Forelimb muscle (tissue), 1 donor: ENCODE measurements around the gene GRAPL. TPM values are rescaled to one million over a fixed set of nuclear protein-coding genes. Genes with fewer than 3 reads are reported as not detected.
"Not testable (repeated sequence)": the region's sequence is repeated elsewhere in the genome, so short reads cannot be mapped to it uniquely, and the experiment has no call there.

Experiments used
- DNase-seq: peaks from one replicate; pipeline ENCODE4 v3.0.0-alpha.2; 2013; ENCODE audit warnings: low read depth
- polyA plus RNA-seq: library from polyadenylated mRNA; unstranded; fragments of 120-200 nt; gene quantifications from one replicate; pipeline ENCODE4 v1.2.1, GENCODE V29; 2013; ENCODE audit not compliant: insufficient read length

The GRAPL gene
- polyA plus RNA-seq, 1 donor: 3.1 TPM

DNA sequence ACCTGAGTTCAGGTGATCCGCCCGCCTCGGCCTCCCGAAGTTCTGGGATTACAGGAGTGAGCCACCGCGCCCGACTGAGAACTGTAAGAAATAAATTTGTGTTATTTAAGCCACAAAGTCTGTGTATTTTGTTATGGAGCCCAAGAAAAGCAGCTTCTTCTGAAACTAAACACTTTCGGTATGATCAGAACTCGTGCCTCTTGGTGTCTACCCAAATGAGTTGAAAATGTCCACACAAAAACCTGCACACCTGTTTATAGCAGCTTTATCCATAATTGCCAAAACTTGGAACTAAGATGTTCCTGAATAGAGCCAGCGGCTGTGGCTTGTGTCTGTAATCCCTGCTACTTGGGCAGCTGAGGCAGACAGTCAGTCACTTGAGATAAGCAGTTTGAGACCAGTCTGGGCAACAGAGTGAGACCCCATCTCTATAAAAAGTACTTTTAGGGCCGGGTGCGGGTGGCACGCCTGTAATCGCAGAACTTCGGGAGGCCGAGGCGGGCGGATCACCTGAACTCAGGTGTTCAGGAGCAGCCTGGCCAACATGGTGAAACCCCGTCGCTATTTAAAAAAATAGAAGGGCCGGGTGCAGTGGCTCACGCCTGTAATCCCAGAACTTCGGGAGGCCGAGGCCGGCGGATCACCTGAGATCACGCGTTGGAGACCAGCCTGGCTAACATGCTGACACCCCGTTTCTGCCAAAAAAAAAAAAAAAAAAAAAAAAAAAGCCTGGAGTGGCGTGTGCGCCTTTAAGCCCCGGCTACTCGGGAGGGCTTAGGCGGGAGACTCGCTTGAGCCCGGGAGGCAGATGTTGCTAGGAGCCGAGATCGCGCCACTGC lies 61.7 kb downstream of the GRAPL start:
- DNase-seq: not testable (repeated sequence)

- DNase-seq: not testable (repeated sequence)
Measured at GRCh38 chr17:19189781-19190405, 62.5 kb downstream of the GRAPL start.

DNA sequence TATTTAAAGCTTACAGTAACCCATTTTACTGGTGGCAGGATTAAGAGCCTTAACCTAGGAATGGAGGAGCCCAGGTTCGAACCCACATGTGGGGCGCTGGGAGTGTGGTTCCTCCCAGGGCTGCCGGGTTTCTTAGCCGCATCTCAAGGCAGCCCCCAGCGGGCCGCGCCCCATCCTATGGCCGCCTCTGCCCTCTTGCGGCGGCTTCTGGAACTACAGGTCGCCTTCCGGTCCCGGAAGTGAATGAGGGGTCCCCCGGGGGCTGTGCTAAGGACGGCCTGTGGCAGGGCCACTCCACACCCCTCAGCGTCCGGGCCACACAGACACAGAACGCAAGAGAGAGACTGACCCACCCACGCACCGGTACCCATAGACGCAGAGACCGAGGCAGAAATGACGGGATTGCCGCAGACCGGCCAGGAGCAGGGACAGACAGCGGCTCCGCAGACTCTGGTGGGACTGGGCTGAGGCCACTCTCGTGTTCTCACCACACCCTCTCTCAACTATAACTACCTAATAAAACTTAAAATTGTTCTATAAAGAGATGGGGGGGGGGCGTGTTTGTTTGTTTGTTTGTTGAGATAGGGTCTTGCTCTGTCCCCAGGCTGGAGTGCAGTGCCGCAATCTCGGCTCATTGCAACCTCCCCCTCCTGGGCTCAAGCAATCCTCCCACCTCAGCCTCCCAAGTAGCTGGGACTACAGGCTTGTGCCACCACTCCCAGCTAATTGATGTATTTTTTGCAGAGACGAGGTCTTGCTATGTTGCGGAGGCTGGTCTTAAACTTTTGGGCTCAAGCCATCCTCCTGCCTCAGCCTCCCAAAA lies 69.2 kb downstream of the GRAPL start:
- DNase-seq: not testable (repeated sequence)

- DNase-seq: not testable (repeated sequence)
Measured at GRCh38 chr17:19202448-19202847, 75.1 kb downstream of the GRAPL start.

- DNase-seq: not testable (repeated sequence)
Measured at GRCh38 chr17:19203429-19203828, 76.0 kb downstream of the GRAPL start.

Other genes starting within 250 kb of the GRAPL start
- 0.16 TPM for gene SLC5A10, start 175.4 kb upstream of the GRAPL start, polyA plus RNA-seq
- 0.18 TPM for gene FAM83G, start 122.8 kb upstream of the GRAPL start, polyA plus RNA-seq
- gene GRAP, start 80.6 kb upstream of the GRAPL start, polyA plus RNA-seq: 1.9 TPM
- gene EPN2, start 109.8 kb downstream of the GRAPL start, polyA plus RNA-seq: 21.6 TPM
- gene B9D1, start 235.1 kb downstream of the GRAPL start, polyA plus RNA-seq: 6.3 TPM